ENCODE measurements around the gene NPAS3.

Gene NPAS3

DNA sequence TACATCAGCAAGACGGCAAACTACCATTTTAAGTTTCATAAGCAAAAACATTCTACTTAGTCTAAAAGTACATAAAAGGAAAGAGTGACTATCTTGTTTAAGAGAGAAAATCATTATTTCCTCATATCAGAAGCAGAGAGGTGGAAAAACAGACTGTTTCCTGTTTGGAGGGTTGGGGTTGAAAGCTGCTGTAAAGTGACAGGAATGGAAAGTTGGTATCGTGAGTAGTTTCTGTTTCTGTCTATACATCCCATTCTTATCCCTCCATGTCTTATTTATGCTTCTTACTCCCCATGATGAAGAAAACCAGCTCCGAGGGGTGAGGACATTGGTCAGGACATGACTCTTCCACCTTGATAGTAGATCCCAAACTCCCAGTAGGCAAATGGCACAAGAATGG is 795.7 kb downstream of the NPAS3 start:
- DNase-seq (ENCODE audit: low read depth in 2 of 3, low spot score in 2 of 3): no peak

GRCh38 chr14:33736299-33736825 is 797.7 kb downstream of the NPAS3 start:
- no peak for DNase-seq (ENCODE audit: low read depth in 2 of 3, low spot score in 2 of 3)

GRCh38 chr14:33736979-33737378 is 798.3 kb downstream of the NPAS3 start:
- no peak for DNase-seq (ENCODE audit: low read depth in 2 of 3, low spot score in 2 of 3)

- no peak for DNase-seq (ENCODE audit: low read depth in 2 of 3, low spot score in 2 of 3)
Measured at GRCh38 chr14:33737446-33737845, 798.8 kb downstream of the NPAS3 start.

GRCh38 chr14:33738029-33738428 is 799.4 kb downstream of the NPAS3 start:
- DNase-seq (ENCODE audit: low read depth in 2 of 3, low spot score in 2 of 3): no peak

GRCh38 chr14:33738491-33738890 is 799.8 kb downstream of the NPAS3 start:
- no peak for DNase-seq (ENCODE audit: low read depth in 2 of 3, low spot score in 2 of 3)

- DNase-seq (ENCODE audit: low read depth in 2 of 3, low spot score in 2 of 3): no peak
Measured at GRCh38 chr14:33740531-33740930, 801.9 kb downstream of the NPAS3 start.

- no peak for DNase-seq (ENCODE audit: low read depth in 2 of 3, low spot score in 2 of 3)
Measured at GRCh38 chr14:33742166-33742565, 803.5 kb downstream of the NPAS3 start.

DNA sequence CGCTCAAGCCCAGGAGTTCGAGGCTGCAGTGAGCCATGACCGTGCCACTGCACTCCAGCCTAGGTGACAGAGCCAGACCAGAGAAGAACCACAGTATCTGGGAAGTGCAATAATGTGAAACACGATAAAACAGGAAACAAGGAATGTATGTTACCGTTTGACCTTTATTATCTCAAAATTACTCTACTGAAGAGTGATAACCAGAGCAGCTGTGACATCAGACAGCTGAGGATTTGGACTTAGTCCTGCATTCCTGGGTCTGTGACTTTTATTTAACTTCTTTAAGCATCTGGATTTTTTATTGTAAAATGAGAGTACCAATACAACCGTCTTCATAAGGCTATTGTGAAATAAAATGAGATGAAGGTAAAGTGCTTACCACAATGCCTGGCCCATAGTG is 806.5 kb downstream of the NPAS3 start:
- no peak for DNase-seq (ENCODE audit: low read depth in 2 of 3, low spot score in 2 of 3)

DNA sequence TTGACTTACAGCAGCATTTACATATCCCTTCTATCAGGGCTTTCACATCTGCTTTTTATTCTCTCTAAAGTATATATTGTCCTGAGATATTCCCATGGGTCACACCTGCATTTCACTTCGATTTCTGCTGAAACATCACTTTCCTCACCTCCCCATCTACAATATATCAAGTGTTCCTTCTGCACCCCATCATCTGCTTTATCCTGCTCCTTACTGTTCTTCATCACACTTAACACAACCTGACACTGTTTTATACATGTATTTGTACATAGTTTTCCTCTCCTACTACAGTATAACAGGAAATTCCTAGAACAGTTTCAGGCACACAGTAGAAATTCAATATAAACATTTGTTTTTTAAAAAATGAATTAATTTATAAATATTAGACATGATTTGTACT is 809.1 kb downstream of the NPAS3 start:
- no peak for DNase-seq (ENCODE audit: low read depth in 2 of 3, low spot score in 2 of 3)

DNA sequence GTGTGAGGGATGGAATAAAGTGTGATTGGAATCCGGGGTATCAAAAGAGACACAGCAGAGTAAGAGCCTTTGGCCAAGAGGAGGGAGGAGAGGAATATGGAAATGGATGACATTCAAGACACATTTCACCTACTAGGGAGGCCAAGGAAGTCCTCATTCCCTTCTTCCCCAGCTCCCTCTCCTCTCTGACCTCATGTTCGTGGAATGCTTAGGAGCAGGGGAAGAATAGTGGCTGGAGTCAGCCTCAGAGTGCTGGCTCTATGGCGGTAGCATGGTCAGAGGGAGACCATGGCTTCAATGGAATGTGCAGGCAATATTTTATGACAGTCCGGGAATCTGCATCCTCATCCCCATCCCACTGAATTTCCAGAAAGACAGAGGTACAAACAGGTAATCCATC is 815.6 kb downstream of the NPAS3 start:
- no peak for DNase-seq (ENCODE audit: low read depth in 2 of 3, low spot score in 2 of 3)

DNA sequence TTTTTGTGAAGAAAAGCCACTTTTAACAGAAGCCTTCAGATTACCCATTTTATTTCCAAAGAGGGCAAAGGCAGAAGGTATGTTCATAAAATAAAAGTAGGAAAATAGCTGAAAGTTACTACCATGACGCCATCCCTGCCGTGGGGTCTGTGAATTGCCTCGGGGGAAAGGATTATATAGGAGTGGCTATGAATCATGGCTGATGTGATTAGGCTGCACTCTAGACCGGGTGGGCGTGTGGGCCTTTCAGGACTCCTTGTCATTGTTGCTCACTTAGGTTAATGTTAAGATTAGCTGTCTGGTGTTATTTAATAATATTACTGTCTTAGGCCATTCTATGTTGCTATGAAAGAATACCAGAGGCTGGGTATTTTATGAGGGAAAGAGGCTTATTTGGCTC is 816.7 kb downstream of the NPAS3 start:
- DNase-seq (ENCODE audit: low read depth in 2 of 3, low spot score in 2 of 3): no peak

DNA sequence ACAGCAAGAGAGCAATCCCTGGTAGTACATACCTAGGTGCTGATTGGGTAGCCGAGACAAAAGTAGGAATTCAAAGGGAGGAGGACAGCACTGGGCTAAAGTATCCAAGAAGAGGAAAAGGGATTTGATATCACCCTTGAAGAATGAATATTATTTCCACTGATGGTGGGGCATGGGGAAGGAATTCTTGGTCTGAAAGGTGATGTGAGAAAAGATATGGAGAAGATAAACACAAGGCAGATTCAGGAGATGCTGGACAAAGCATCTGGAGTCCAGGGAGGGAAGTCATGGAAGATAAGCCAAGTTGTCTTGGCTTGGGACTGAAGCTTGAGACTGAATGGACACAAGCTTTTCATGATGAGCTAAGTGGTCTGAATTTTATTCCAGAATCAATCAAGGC is 818.2 kb downstream of the NPAS3 start:
- no peak for DNase-seq (ENCODE audit: low read depth in 2 of 3, low spot score in 2 of 3)

- no peak for DNase-seq (ENCODE audit: low read depth in 2 of 3, low spot score in 2 of 3)
Measured at GRCh38 chr14:33758547-33758946, 819.9 kb downstream of the NPAS3 start.

- DNase-seq (ENCODE audit: low read depth in 2 of 3, low spot score in 2 of 3): no peak
Measured at GRCh38 chr14:33762161-33762851, 823.6 kb downstream of the NPAS3 start.

- no peak for DNase-seq (ENCODE audit: low read depth in 2 of 3, low spot score in 2 of 3)
Measured at GRCh38 chr14:33764876-33765650, 826.4 kb downstream of the NPAS3 start.

GRCh38 chr14:33767586-33768457 is 829.1 kb downstream of the NPAS3 start:
- no peak for DNase-seq (ENCODE audit: low read depth in 2 of 3, low spot score in 2 of 3)

- no peak for DNase-seq (ENCODE audit: low read depth in 2 of 3, low spot score in 2 of 3)
Measured at GRCh38 chr14:33768458-33768830, 829.8 kb downstream of the NPAS3 start.

DNA sequence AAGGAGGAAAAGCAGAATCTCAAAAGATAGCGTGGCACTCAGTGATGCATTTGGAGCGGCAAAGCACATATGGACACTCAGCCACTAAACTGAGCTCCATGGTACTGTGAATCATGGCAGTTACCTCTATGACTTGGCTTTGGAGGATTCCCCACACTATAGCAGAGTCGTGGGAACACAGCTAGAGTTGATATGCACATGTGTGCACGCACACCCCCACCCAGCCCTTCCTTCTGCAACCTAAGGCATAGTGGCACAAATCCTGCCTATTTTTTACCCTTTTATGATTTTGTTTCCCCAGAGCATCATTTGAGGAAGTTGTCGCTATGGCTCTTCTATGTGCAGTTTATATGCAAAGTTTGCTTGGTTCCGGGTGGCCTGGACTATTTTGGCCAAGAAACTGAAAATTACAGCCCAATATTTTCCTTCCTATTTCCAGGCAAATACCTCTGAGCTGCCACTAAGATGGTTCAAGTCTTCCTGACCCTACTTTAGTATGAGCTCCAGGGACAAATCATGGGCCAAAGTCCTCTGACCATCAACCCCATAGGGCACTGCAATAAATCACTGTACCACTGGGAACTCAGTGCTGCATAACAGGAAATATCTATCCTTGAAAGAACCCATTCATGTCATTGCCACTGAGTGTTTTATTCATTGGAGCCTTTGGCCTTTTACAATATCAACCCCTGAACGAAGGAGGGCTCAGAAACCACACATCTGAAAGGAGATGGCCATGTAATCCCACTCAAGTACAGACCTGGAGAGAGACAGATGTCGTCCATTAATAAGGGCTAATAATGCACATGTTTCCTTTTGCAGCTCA is 834.7 kb downstream of the NPAS3 start:
- no peak for DNase-seq (ENCODE audit: low read depth in 2 of 3, low spot score in 2 of 3)

DNA sequence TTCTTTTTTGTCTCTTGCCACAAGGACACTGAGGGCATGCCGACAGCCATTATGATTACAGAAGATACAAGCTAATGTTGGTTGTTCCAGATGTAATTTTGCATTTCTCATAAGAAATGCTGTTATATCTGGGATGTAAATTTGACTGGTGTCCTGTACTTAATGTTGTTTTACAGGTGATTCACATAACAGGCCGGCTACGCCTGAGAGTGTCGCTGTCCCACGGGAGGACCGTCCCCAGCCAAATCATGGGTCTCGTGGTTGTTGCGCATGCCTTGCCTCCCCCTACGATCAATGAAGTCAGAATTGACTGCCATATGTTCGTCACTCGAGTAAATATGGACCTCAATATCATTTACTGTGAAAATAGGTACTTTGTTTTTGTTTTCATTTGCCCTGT is 835.5 kb downstream of the NPAS3 start:
- DNase-seq (ENCODE audit: low read depth in 2 of 3, low spot score in 2 of 3): no peak

Measured in activated CD8-positive, alpha-beta memory T cell treated with anti-CD3 and anti-CD28 coated beads for 48 hours (primary cell).